Left lung (tissue), 10 donors: ENCODE results near the gene CLCN1. TPM values are rescaled to one million over a fixed set of nuclear protein-coding genes. Genes with fewer than 3 reads are reported as not detected.

Experiments used
- ATAC-seq: fragments of 200-7000 bp; cut with Tn5 transposase; one replicate; pipeline ENCODE4 v1.9.1; 2020; ENCODE audit warnings: moderate library complexity
- DNase-seq, 4 donors: peaks; one replicate each; pipeline ENCODE4 v3.0.0-alpha.2; 2013 to 2020
- H3K27ac ChIP-seq, 2 donors: fragments of 200-600 bp; sonication (generic) in 1 of 2; one replicate each; pipeline versions ENCODE4 v1.5.0 to v1.8.0; 2020 to 2021
- H3K27me3 ChIP-seq, 2 donors: fragments of 200-600 bp; sonication (generic) in 1 of 2; one replicate each; pipeline versions ENCODE4 v1.5.0 to v1.8.0; 2020 to 2021
- H3K36me3 ChIP-seq, 2 donors: fragments of 200-600 bp; sonication (generic) in 1 of 2; one replicate each; pipeline versions ENCODE4 v1.5.0 to v1.8.0; 2020 to 2021
- H3K4me1 ChIP-seq, 2 donors: fragments of 200-600 bp; one replicate each; pipeline ENCODE4 v1.8.0; 2021
- H3K4me3 ChIP-seq, 2 donors: fragments of 200-600 bp; sonication (generic) in 1 of 2; one replicate each; pipeline versions ENCODE4 v1.5.0 to v1.8.0; 2020 to 2021; ENCODE audit warnings: mild to moderate bottlenecking in 1 of 2
- H3K9me3 ChIP-seq, 2 donors: fragments of 200-600 bp; sonication (generic) in 1 of 2; one replicate each; pipeline versions ENCODE4 v1.5.0 to v1.8.0; 2020 to 2021
- CTCF ChIP-seq, 2 donors: fragments of 200-600 bp; sonication (generic) in 1 of 2; IDR thresholded peaks; one replicate each; pipeline versions ENCODE4 v1.5.0 to v1.8.0; 2021; ENCODE audit warnings: antibody characterized with exemption in 2 of 2
- intact Hi-C, 2 donors: fragments of 100-400 bp; cut with DNase I; formaldehyde crosslinking; loops; one replicate each; pipeline versions ENCODE4 v1.11.2 to v1.14.2; 2022
- polyA plus RNA-seq, 6 donors: library from polyadenylated mRNA; unstranded; fragments of 120-200 nt; gene quantifications; one replicate each; pipeline ENCODE4 v1.2.1, GENCODE V29; 2013; ENCODE audit not compliant: insufficient read length in 6 of 6
- total RNA-seq, 2 donors: library from RNA; stranded (reverse); fragmentation: NEBNext Ultra II Directional; extraction: Animal tissue kit (Norgen Biotek cat#: 25700); gene quantifications; one replicate each; pipeline ENCODE4 v1.2.1, GENCODE V29; 2021
- donor health status: DM: no; HTN: yes; CAD: no.
- donor health status: DM: no; HTN: no; CAD: no.

Gene CLCN1
- total and polyA plus RNA-seq, 8 donors = 0.08 to 0.09 (median 0.08) TPM; not detected in 5

- ATAC-seq = no peak
- Histone ChIP-seq H3K27me3 (peaks cover 19 to 75% of the 10 kb centered on the region in 2 donors), H3K36me3 (no peaks in the 10 kb centered on the region), H3K27ac (no peak overlapping the region), H3K4me3 (no peak overlapping the region), H3K9me3 (no peaks in the 10 kb centered on the region), H3K4me1 (peaks cover 0 to 18% of the 10 kb centered on the region in 2 donors)
- no peak for DNase-seq
- intact Hi-C loops = no loop called here
- TF ChIP-seq CTCF (IDR thresholded peaks at IDR 0.05) = no peak
Observed at GRCh38 chr7:143360788-143361551, 45.1 kb downstream of the CLCN1 start.

DNA sequence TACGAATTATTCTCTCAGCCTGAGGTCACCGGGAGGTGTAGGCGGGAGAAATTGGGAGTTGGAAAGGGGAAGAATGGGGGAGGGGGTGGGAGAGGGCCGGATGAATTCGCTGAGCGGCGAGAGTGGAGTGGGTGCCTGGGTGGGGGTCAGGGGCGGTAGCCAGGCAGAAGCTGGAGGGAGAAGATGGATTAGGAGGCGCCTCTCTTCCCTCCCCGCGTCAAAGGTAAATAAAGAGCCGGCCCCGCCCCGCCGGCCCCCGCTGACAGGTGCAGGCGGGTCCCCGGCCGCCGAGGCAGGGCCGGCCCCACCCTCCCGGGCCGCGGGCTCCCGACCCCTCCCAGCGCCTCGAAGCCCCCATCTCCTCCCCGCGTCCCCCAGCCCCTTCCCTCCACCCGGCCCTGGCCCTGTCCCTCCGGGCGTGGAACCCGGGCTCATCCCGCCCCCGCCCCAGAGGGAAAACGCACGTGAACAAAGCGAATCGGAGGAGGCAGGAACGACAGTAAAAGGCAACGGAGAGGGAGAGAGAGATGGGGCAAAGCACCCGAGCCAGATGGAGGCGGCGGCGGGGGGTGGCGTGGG lies 45.7 kb downstream of the CLCN1 start:
- ATAC-seq (peak; percentile 13), DNase-seq (no peak)
- intact Hi-C loops = no loop called here
- peak overlapping the region; percentile 38 to 50 for H3K4me3 ChIP-seq
- no peak overlapping the region for H3K27ac ChIP-seq
- H3K27me3 ChIP-seq = peaks cover 19 to 75% of the 10 kb centered on the region in 2 donors
- no peaks in the 10 kb centered on the region for H3K36me3 ChIP-seq
- TF ChIP-seq CTCF (IDR thresholded peaks at IDR 0.05) = no peak
- no peaks in the 10 kb centered on the region for H3K9me3 ChIP-seq
- H3K4me1 ChIP-seq = peaks cover 0 to 18% of the 10 kb centered on the region in 2 donors

DNA sequence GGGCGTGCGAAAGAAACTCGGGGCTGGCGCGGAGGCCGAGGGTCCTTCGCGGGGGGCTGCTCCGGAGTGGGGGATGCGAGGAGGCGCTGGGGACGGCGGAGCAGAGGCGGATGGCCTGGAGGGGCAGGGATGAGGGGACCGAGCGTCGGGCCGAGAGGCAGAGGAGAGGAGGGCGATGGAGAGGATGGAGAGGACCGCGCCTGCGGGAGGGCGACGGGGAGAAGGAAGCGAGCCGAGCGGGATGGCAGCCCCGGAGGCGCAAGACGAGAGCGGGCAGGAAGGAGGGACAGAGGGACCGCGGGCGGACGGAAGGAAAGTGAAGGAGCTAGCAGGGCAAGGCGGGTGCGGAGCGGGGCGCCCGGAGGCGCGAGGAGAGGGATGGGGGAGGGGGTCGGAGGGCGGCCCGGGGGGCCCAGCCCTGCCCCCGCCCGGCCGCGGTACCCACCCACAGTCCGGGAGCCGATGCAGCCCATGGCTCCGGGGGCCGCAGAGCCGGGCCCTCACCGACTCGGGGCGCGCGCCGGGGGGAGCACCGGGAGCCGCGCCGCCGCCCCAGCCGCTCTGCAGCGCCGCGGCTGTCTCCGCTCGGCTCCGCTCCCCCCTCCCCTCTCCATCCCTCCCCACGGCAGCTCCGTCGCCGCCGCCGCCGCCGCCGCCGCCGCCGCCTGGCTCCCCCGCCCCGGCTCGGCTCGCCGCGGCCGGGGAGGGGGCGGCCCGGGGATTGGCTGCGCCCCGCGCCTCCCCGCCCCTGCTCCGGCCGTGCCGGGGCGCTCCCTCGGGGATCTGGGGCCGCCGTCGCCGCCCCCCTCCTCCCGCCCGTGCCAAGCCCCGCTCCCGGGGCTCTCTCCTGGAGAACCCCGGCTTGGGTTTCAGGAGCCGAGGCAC lies 46.5 kb downstream of the CLCN1 start, which contains the start of gene FAM131B:
TSS of gene FAM131B (minus strand) at position 583 of the 885 bp plus-strand sequence. CDS start at position 473, 110 bp downstream.
- peak within 1 kb of the TSS; percentile 38 to 50 for H3K4me3 ChIP-seq
- peak; percentile 56 for ATAC-seq
- H3K27me3 ChIP-seq = peaks cover 19 to 75% of the 10 kb centered on the region in 2 donors
- intact Hi-C loops = no loop called here
- H3K4me1 ChIP-seq = peaks cover 0 to 18% of the 10 kb centered on the region in 2 donors
- no peaks in the 10 kb centered on the region for H3K36me3 ChIP-seq
- DNase-seq = peak in 1 of 4 donors; percentile 88
- no peak within 1 kb of the TSS for H3K27ac ChIP-seq
- H3K9me3 ChIP-seq = no peaks in the 10 kb centered on the region
- no peak for TF ChIP-seq CTCF (IDR thresholded peaks at IDR 0.05)

DNA sequence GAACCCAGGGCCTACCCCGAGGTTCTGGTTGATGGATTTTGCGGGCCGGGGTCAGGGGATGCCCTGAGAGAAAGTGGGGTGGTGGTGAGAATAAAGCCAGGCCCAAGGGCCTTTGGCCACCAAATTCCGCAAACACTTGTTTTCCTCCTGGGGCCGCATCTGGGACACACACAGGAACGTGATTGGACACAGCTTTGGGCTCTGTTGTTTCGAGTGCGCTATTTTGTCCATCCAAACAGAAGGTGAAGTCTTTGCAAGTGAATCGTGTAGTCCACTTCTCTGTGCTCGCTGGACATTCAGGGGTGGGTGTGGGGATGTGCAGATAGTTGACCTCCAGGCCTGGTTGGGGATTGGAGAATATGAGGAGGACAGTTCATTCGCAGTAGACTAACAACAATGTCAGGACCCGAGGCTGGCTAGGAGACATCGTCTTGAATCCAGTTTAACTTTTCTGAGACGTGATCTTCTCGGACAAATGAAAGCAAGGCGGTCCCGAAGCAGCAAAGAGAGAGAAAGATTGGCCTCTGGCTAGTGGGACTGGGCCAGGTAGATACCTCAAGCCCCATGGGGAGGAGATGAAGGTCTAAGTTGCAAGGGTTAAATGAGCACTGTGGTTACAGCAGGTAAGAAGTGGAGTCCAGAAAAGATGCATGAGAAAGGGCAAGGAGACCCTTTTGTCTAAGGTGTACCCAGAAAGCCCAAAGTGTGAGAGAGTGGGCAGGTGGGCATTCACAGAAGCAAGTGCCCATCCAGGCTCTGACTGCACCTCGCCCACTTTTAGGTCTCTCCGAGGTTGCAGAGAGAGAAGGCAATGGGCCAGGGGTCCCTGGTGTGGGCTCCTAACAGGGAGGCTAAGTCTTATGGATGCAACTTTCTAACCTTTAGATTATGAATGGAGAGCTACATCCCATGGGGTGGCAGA lies 47.4 kb downstream of the CLCN1 start:
- Histone ChIP-seq H3K4me1 (peaks cover 0 to 18% of the 10 kb centered on the region in 2 donors), H3K36me3 (no peaks in the 10 kb centered on the region), H3K9me3 (no peaks in the 10 kb centered on the region), H3K27ac (no peak overlapping the region), H3K27me3 (peaks cover 19 to 75% of the 10 kb centered on the region in 2 donors), H3K4me3 (no peak overlapping the region)
- intact Hi-C loops = no loop called here
- ATAC-seq = no peak
- no peak for TF ChIP-seq CTCF (IDR thresholded peaks at IDR 0.05)
- DNase-seq = no peak
